HepG2 (cell line): ENCODE results near the gene IGLL1.

ENCODE experiments used
- CTCF ChIP-seq: sonication (generic); formaldehyde crosslinking; IDR thresholded peaks from 2 replicates; pipeline ENCODE4 v1.5.0; 2020; ENCODE audit warnings: mild to moderate bottlenecking, missing genetic modification reagents, moderate library complexity
- ELF1 ChIP-seq: sonication (generic); formaldehyde crosslinking; IDR thresholded peaks from 2 replicates; pipeline ENCODE4 v1.4.0; 2020; ENCODE audit warnings: missing genetic modification reagents
- MAX ChIP-seq: IDR thresholded peaks from 2 replicates; pipeline ENCODE4 v1.6.1; 2012; ENCODE audit warnings: inconsistent platforms
- MIXL1 ChIP-seq: IDR thresholded peaks from 2 replicates; pipeline ENCODE4 v1.6.1; 2016
- NR2F2 ChIP-seq: IDR thresholded peaks from 2 replicates; pipeline ENCODE4 v1.6.1; 2012; ENCODE audit warnings: low read depth, inconsistent platforms, borderline replicate concordance
- POLR2G ChIP-seq: fragments of 200-400 bp; formaldehyde crosslinking; IDR thresholded peaks from 2 replicates; pipeline ENCODE4 v1.6.1; 2018; ENCODE audit warnings: mild to moderate bottlenecking, low read depth, low read length, moderate library complexity
- PREB ChIP-seq: sonication (generic); formaldehyde crosslinking; IDR thresholded peaks from 2 replicates; pipeline ENCODE4 v1.4.0; 2020; ENCODE audit warnings: missing genetic modification reagents
- RERE ChIP-seq: IDR thresholded peaks from 2 replicates; pipeline ENCODE4 v1.6.1; 2016; ENCODE audit warnings: low read depth, missing genetic modification reagents, missing compliant biosample characterization
- RFXANK ChIP-seq: IDR thresholded peaks from 2 replicates; pipeline ENCODE4 v1.6.1; 2016
- TCF7 ChIP-seq: sonication (generic); IDR thresholded peaks from 2 replicates; pipeline ENCODE4 v1.6.1; 2016; ENCODE audit warnings: antibody characterized with exemption, low read depth
- ZFY ChIP-seq: sonication (generic); formaldehyde crosslinking; IDR thresholded peaks from 2 replicates; pipeline ENCODE4 v1.4.0; 2020; ENCODE audit warnings: missing genetic modification reagents
- ZNF317 ChIP-seq: sonication (generic); formaldehyde crosslinking; IDR thresholded peaks from 2 replicates; pipeline ENCODE4 v1.5.0; 2020; ENCODE audit warnings: mild to moderate bottlenecking, missing genetic modification reagents

- no peak for TF ChIP-seq NR2F2
- no peak for TF ChIP-seq TCF7
- TF ChIP-seq POLR2G, result no peak
- TF ChIP-seq CTCF (CRISPR knock-in tag), result no peak
- TF ChIP-seq PREB (CRISPR knock-in tag), result no peak
- no peak for TF ChIP-seq RERE (CRISPR knock-in tag)
- no peak for TF ChIP-seq ZFY (CRISPR knock-in tag)
- no peak for TF ChIP-seq ZNF317 (CRISPR knock-in tag)
- TF ChIP-seq RFXANK (CRISPR knock-in tag), result no peak
- no peak for TF ChIP-seq ELF1 (CRISPR knock-in tag)
- no peak for TF ChIP-seq MIXL1 (CRISPR knock-in tag)
- TF ChIP-seq MAX, result no peak
Observed at GRCh38 chr22:23564276-23564675, 15.8 kb downstream of the IGLL1 start.
